HepG2 (cell line): ENCODE measurements around the gene PTPN3. TPM values are rescaled to one million over a fixed set of nuclear protein-coding genes. Genes with fewer than 3 reads are reported as not detected.
A peak's percentile ranks its signal among the peaks of the same experiment; 100 is the strongest.

Source experiments
- ATAD3A ChIP-seq: sonication (generic); formaldehyde crosslinking; IDR thresholded peaks from 2 replicates; pipeline ENCODE4 v1.4.0; 2020; ENCODE audit warnings: missing genetic modification reagents
- ETV5 ChIP-seq: IDR thresholded peaks from 2 replicates; pipeline ENCODE4 v1.6.1; 2018; ENCODE audit warnings: missing biosample characterization, missing genetic modification reagents, inconsistent platforms, borderline replicate concordance
- NRL ChIP-seq: sonication (generic); formaldehyde crosslinking; IDR thresholded peaks from 2 replicates; pipeline ENCODE4 v1.5.0; 2020; ENCODE audit warnings: missing genetic modification reagents, mild to moderate bottlenecking, moderate library complexity, borderline replicate concordance
- RAD51 ChIP-seq: fragments of 450-650 bp; IDR thresholded peaks from 2 replicates; pipeline ENCODE4 v1.6.1; 2016; ENCODE audit warnings: borderline replicate concordance
- SMC3 ChIP-seq: IDR thresholded peaks from 2 replicates; pipeline ENCODE4 v1.6.1; 2011; ENCODE audit warnings: low read length, improper control_type of control experiment
- ZKSCAN1 ChIP-seq: fragments of 150-350 bp; IDR thresholded peaks from 2 replicates; pipeline ENCODE4 v1.6.1; 2014; ENCODE audit warnings: low read length
- ZNF20 ChIP-seq: sonication (generic); formaldehyde crosslinking; IDR thresholded peaks from 2 replicates; pipeline ENCODE4 v1.4.0; 2020; ENCODE audit warnings: mild to moderate bottlenecking, moderate library complexity, missing genetic modification reagents
- ZNF343 ChIP-seq: sonication (generic); formaldehyde crosslinking; IDR thresholded peaks from 2 replicates; pipeline ENCODE4 v1.4.0; 2020; ENCODE audit warnings: mild to moderate bottlenecking, missing genetic modification reagents
- ZNF670 ChIP-seq: sonication (generic); formaldehyde crosslinking; IDR thresholded peaks from 2 replicates; pipeline ENCODE4 v1.8.0; 2022; ENCODE audit warnings: mild to moderate bottlenecking, missing genetic modification reagents, borderline replicate concordance
- polyA plus RNA-seq, 8 experiments: library from polyadenylated mRNA; depleted of rRNA in 3 of 8; stranded (reverse) in 7 of 8; unstranded in 1 of 8; fragments of >200 nt; fragmentation: Illumina TruSeq in 4 of 8; extraction: Trizol in 4 of 8; gene quantifications; 2 replicates each; pipeline versions ENCODE4 v1.2.1 to v1.2.3, GENCODE V29; 2011 to 2016; ENCODE audit warnings: low read depth in 4 of 8, missing spikeins in 1 of 8, mixed read lengths in 1 of 8; ENCODE audit not compliant: insufficient read depth in 1 of 8
- total RNA-seq, 5 experiments: library from RNA; depleted of rRNA; stranded (reverse); fragments of >200 nt; fragmentation: Illumina TruSeq; extraction: Trizol; gene quantifications; 2 replicates each; pipeline ENCODE4 v1.2.3, GENCODE V29; 2016; ENCODE audit warnings: low read depth in 1 of 5
- TF ChIP-seq, protein P1 (sequence below): IDR thresholded peaks from 2 replicates; pipeline ENCODE4 v1.6.1; 2012; ENCODE audit warnings: low read depth, low read length, improper control_type of control experiment
- TF ChIP-seq, protein P2 (sequence below): IDR thresholded peaks from 2 replicates; pipeline ENCODE4 v1.6.1; 2012; ENCODE audit warnings: inconsistent platforms
- TF ChIP-seq, protein P3 (sequence below): sonication (generic); formaldehyde crosslinking; IDR thresholded peaks from 2 replicates; pipeline ENCODE4 v1.4.0; 2020; ENCODE audit warnings: missing genetic modification reagents
- TF ChIP-seq, protein P4 (sequence below): sonication (generic); formaldehyde crosslinking; IDR thresholded peaks from 2 replicates; pipeline ENCODE4 v1.8.1; 2023; ENCODE audit warnings: mild to moderate bottlenecking, inconsistent platforms, moderate library complexity, missing genetic modification reagents, borderline replicate concordance
- TF ChIP-seq, protein P5 (sequence below): sonication (generic); formaldehyde crosslinking; conservative IDR thresholded peaks from 2 replicates; pipeline ENCODE4 v1.8.0; 2022; ENCODE audit warnings: mild to moderate bottlenecking, moderate library complexity, missing genetic modification reagents

Gene PTPN3
- total and polyA plus RNA-seq, 2 of the 13 experiments (the other 11 are each of a cell fraction or from before 2014, with no cell fraction given) = 5.6 to 20.5 TPM

DNA sequence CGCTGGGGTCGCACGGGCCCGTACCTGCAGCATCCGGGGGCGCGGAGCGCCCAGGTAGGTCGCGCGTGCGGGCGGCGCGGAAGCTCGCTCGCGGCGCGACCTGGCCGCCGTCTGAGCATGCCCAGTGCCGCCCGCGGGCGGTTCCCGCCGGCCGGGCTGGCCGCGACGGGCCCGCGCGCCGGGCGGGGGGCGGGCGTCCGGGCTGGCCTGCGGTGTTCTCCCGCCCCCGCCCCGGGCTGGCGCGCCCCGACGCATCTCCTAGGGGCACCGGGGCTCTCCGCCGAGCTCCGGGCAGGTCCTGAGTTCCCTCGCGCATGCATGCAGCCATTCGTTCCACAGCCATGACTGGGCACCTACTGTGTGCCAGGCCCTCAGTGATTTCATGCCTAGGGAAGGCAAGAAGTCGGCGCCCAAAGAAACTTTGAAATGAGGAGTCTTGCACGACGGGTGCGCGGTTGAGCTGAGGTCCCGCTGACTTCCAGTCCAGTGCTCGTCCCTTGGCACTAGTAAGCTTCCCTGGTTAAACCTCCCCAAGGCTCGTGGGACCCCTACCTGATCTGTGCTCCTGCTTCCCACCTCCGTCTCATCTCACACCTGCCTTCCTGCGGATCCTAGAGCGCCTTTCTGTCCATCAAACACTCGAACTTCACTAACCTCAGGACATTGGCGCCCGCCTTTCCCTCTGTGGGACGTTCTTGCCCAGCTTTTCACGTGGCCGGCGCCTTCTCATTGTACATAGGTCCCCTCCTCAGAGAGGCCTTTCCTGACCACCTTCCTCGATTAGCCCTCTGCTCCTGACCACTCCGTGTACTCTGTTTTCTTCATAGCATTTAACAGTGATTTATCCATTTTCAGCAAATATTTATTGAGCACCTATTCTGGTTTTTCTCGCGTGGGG lies at the start of gene PTPN3 (continued):
- TF ChIP-seq, protein P1, sequence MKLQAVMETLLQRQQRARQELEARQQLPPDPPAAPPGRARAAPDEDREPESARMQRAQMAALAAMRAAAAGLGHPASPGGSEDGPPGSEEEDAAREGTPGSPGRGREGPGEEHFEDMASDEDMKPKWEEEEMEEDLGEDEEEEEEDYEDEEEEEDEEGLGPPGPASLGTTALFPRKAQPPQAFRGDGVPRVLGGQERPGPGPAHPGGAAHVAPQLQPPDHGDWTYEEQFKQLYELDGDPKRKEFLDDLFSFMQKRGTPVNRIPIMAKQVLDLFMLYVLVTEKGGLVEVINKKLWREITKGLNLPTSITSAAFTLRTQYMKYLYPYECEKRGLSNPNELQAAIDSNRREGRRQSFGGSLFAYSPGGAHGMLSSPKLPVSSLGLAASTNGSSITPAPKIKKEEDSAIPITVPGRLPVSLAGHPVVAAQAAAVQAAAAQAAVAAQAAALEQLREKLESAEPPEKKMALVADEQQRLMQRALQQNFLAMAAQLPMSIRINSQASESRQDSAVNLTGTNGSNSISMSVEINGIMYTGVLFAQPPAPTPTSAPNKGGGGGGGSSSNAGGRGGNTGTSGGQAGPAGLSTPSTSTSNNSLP = no peak
- TF ChIP-seq SMC3 = no peak
- TF ChIP-seq, protein P2, sequence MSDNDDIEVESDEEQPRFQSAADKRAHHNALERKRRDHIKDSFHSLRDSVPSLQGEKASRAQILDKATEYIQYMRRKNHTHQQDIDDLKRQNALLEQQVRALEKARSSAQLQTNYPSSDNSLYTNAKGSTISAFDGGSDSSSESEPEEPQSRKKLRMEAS = peak; percentile 26; the same call in 1 of the 2 replicates
- no peak for TF ChIP-seq ATAD3A (CRISPR knock-in tag)
- TF ChIP-seq RAD51 = no peak
- TF ChIP-seq NRL (CRISPR knock-in tag) = peak; percentile 51; the same call in 1 of the 2 replicates
- peak; percentile 91 for TF ChIP-seq ZKSCAN1
- TF ChIP-seq, protein P3, sequence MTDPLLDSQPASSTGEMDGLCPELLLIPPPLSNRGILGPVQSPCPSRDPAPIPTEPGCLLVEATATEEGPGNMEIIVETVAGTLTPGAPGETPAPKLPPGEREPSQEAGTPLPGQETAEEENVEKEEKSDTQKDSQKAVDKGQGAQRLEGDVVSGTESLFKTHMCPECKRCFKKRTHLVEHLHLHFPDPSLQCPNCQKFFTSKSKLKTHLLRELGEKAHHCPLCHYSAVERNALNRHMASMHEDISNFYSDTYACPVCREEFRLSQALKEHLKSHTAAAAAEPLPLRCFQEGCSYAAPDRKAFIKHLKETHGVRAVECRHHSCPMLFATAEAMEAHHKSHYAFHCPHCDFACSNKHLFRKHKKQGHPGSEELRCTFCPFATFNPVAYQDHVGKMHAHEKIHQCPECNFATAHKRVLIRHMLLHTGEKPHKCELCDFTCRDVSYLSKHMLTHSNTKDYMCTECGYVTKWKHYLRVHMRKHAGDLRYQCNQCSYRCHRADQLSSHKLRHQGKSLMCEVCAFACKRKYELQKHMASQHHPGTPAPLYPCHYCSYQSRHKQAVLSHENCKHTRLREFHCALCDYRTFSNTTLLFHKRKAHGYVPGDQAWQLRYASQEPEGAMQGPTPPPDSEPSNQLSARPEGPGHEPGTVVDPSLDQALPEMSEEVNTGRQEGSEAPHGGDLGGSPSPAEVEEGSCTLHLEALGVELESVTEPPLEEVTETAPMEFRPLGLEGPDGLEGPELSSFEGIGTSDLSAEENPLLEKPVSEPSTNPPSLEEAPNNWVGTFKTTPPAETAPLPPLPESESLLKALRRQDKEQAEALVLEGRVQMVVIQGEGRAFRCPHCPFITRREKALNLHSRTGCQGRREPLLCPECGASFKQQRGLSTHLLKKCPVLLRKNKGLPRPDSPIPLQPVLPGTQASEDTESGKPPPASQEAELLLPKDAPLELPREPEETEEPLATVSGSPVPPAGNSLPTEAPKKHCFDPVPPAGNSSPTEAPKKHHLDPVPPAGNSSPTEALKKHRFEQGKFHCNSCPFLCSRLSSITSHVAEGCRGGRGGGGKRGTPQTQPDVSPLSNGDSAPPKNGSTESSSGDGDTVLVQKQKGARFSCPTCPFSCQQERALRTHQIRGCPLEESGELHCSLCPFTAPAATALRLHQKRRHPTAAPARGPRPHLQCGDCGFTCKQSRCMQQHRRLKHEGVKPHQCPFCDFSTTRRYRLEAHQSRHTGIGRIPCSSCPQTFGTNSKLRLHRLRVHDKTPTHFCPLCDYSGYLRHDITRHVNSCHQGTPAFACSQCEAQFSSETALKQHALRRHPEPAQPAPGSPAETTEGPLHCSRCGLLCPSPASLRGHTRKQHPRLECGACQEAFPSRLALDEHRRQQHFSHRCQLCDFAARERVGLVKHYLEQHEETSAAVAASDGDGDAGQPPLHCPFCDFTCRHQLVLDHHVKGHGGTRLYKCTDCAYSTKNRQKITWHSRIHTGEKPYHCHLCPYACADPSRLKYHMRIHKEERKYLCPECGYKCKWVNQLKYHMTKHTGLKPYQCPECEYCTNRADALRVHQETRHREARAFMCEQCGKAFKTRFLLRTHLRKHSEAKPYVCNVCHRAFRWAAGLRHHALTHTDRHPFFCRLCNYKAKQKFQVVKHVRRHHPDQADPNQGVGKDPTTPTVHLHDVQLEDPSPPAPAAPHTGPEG (CRISPR knock-in tag) = peak; percentile 10; the same call in 1 of the 2 replicates
- TF ChIP-seq, protein P4, sequence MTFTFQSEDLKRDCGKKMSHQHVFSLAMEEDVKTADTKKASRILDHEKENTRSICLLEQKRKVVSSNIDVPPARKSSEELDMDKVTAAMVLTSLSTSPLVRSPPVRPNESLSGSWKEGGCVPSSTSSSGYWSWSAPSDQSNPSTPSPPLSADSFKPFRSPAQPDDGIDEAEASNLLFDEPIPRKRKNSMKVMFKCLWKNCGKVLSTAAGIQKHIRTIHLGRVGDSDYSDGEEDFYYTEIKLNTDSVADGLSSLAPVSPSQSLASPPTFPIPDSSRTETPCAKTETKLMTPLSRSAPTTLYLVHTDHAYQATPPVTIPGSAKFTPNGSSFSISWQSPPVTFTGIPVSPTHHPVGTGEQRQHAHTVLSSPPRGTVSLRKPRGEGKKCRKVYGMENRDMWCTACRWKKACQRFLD (CRISPR knock-in tag) = no peak
- no peak for TF ChIP-seq ZNF20 (CRISPR knock-in tag)
- no peak for TF ChIP-seq ZNF343 (CRISPR knock-in tag)
- TF ChIP-seq ETV5 (CRISPR knock-in tag) = no peak; the same call in 1 of the 2 replicates
- no peak for TF ChIP-seq ZNF670 (CRISPR knock-in tag)
- TF ChIP-seq, protein P5, sequence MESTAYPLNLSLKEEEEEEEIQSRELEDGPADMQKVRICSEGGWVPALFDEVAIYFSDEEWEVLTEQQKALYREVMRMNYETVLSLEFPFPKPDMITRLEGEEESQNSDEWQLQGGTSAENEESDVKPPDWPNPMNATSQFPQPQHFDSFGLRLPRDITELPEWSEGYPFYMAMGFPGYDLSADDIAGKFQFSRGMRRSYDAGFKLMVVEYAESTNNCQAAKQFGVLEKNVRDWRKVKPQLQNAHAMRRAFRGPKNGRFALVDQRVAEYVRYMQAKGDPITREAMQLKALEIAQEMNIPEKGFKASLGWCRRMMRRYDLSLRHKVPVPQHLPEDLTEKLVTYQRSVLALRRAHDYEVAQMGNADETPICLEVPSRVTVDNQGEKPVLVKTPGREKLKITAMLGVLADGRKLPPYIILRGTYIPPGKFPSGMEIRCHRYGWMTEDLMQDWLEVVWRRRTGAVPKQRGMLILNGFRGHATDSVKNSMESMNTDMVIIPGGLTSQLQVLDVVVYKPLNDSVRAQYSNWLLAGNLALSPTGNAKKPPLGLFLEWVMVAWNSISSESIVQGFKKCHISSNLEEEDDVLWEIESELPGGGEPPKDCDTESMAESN (CRISPR knock-in tag) = 0 out of 2 replicates have a peak, but pooled peaks have one; percentile 11
